H9 (cell line): ENCODE data around the gene IGFBP3. TPM values are rescaled to one million over a fixed set of nuclear protein-coding genes. Genes with fewer than 3 reads are reported as not detected.

ENCODE experiments used
- DNase-seq: peaks from one replicate; pipeline ENCODE4 v3.0.0-alpha.2; 2017
- H2AFZ ChIP-seq: one replicate; pipeline ENCODE4 v1.6.1; 2013; ENCODE audit warnings: mild to moderate bottlenecking, low read length, control low read depth, moderate library complexity
- H2AK5ac ChIP-seq: 2 replicates; pipeline ENCODE4 v1.6.1; 2013; ENCODE audit warnings: low read length, control low read depth, mixed read lengths; ENCODE audit not compliant: insufficient read length
- H2BK120ac ChIP-seq: one replicate; pipeline ENCODE4 v1.6.1; 2013; ENCODE audit warnings: low read depth, mild to moderate bottlenecking, low read length, control low read depth, inconsistent platforms; ENCODE audit not compliant: poor library complexity, severe bottlenecking
- H2BK12ac ChIP-seq: 2 replicates; pipeline ENCODE4 v1.6.1; 2013; ENCODE audit warnings: low read length, control low read depth, mixed read lengths, low read depth; ENCODE audit not compliant: insufficient read length
- H2BK15ac ChIP-seq: 2 replicates; pipeline ENCODE4 v1.6.1; 2013; ENCODE audit warnings: low read depth, low read length, control low read depth
- H2BK20ac ChIP-seq: one replicate; pipeline ENCODE4 v1.6.1; 2013; ENCODE audit warnings: low read depth, mild to moderate bottlenecking, low read length, control low read depth, inconsistent platforms; ENCODE audit not compliant: poor library complexity, severe bottlenecking
- H2BK5ac ChIP-seq: 2 replicates; pipeline ENCODE4 v1.6.1; 2013; ENCODE audit warnings: low read length, control low read depth, mixed read lengths; ENCODE audit not compliant: insufficient read length
- H3K14ac ChIP-seq: 2 replicates; pipeline ENCODE4 v1.6.1; 2013; ENCODE audit warnings: low read length, control low read depth; ENCODE audit not compliant: insufficient read depth
- H3K18ac ChIP-seq: 2 replicates; pipeline ENCODE4 v1.6.1; 2013; ENCODE audit warnings: low read depth, mild to moderate bottlenecking, mixed read lengths, low read length, control low read depth; ENCODE audit not compliant: insufficient read length
- H3K23ac ChIP-seq: 2 replicates; pipeline ENCODE4 v1.6.1; 2013; ENCODE audit warnings: low read length, control low read depth, mixed read lengths, low read depth; ENCODE audit not compliant: insufficient read length
- H3K23me2 ChIP-seq: 2 replicates; pipeline ENCODE4 v1.6.1; 2013; ENCODE audit warnings: low read depth, mild to moderate bottlenecking, mixed read lengths, low read length, control low read depth; ENCODE audit not compliant: insufficient read length, poor library complexity, severe bottlenecking
- H3K27ac ChIP-seq: 2 replicates; pipeline ENCODE4 v1.5.1; 2013; ENCODE audit warnings: low read length, control low read depth, mixed read lengths, low read depth; ENCODE audit not compliant: insufficient read length
- H3K27me3 ChIP-seq: 2 replicates; pipeline ENCODE4 v1.6.1; 2013; ENCODE audit warnings: low read length, control low read depth, inconsistent platforms; ENCODE audit not compliant: insufficient read depth
- H3K4ac ChIP-seq: 2 replicates; pipeline ENCODE4 v1.6.1; 2013; ENCODE audit warnings: low read depth, mild to moderate bottlenecking, control low read depth, inconsistent platforms, low read length, moderate library complexity
- H3K4me1 ChIP-seq: 2 replicates; pipeline ENCODE4 v1.6.1; 2013; ENCODE audit warnings: low read length, control low read depth, inconsistent platforms; ENCODE audit not compliant: insufficient read depth
- H3K4me2 ChIP-seq: 2 replicates; pipeline ENCODE4 v1.6.1; 2013; ENCODE audit warnings: low read length, control low read depth, mixed read lengths; ENCODE audit not compliant: insufficient read length, insufficient read depth
- H3K56ac ChIP-seq: 2 replicates; pipeline ENCODE4 v1.6.1; 2013; ENCODE audit warnings: low read depth, mild to moderate bottlenecking, mixed read lengths, low read length, control low read depth; ENCODE audit not compliant: insufficient read length
- H3K79me1 ChIP-seq: 2 replicates; pipeline ENCODE4 v1.6.1; 2013; ENCODE audit warnings: low read depth, mild to moderate bottlenecking, moderate library complexity, low read length, control low read depth, inconsistent platforms; ENCODE audit not compliant: insufficient read depth, poor library complexity, severe bottlenecking
- H3K79me2 ChIP-seq: 2 replicates; pipeline ENCODE4 v1.6.1; 2013; ENCODE audit warnings: low read length, control low read depth, inconsistent platforms; ENCODE audit not compliant: insufficient read depth
- H3K9ac ChIP-seq: 2 replicates; pipeline ENCODE4 v1.6.1; 2013; ENCODE audit warnings: low read length, control low read depth, mixed read lengths; ENCODE audit not compliant: insufficient read length; ENCODE audit errors: extremely low read depth
- H3K9me3 ChIP-seq: one replicate; pipeline ENCODE4 v1.6.1; 2013; ENCODE audit warnings: low read depth, low read length, inconsistent platforms; ENCODE audit not compliant: control insufficient read depth
- H3T11ph ChIP-seq: one replicate; pipeline ENCODE4 v1.6.1; 2013; ENCODE audit warnings: mild to moderate bottlenecking, low read length, control low read depth, inconsistent platforms
- H4K20me1 ChIP-seq: one replicate; pipeline ENCODE4 v1.6.1; 2013; ENCODE audit not compliant: control insufficient read depth, insufficient read length, insufficient read depth
- H4K5ac ChIP-seq: 2 replicates; pipeline ENCODE4 v1.6.1; 2013; ENCODE audit warnings: low read depth, mild to moderate bottlenecking, mixed read lengths, low read length, control low read depth; ENCODE audit not compliant: insufficient read length
- H4K8ac ChIP-seq: replicated peaks from 2 replicates; pipeline ENCODE4 v1.6.1; 2013; ENCODE audit warnings: low read length, control low read depth, mixed read lengths, low read depth; ENCODE audit not compliant: insufficient read length
- H4K91ac ChIP-seq: 2 replicates; pipeline ENCODE4 v1.6.1; 2013; ENCODE audit warnings: low read depth, mild to moderate bottlenecking, moderate library complexity, mixed read lengths, low read length, control low read depth; ENCODE audit not compliant: insufficient read length
- H3K27ac Mint-ChIP-seq, 3 experiments: 2 replicates in 2 of 3; 3 replicates in 1 of 3; pipeline ENCODE4 v1.8.0; 2020 to 2021; ENCODE audit warnings: mixed read lengths in 3 of 3, mild to moderate bottlenecking in 1 of 3, moderate library complexity in 1 of 3
- H3K27me3 Mint-ChIP-seq: 2 replicates; pipeline ENCODE4 v1.8.0; 2021; ENCODE audit warnings: low read depth, mild to moderate bottlenecking, moderate library complexity, mixed read lengths
- H3K36me3 Mint-ChIP-seq, 3 experiments: 2 replicates in 2 of 3; 3 replicates in 1 of 3; pipeline ENCODE4 v1.8.0; 2020 to 2021; ENCODE audit warnings: low read depth in 3 of 3, mixed read lengths in 3 of 3; ENCODE audit not compliant: insufficient read depth in 1 of 3
- H3K4me1 Mint-ChIP-seq, 2 experiments: 2 replicates each; pipeline ENCODE4 v1.8.0; 2020; ENCODE audit warnings: mixed read lengths in 2 of 2
- H3K4me3 Mint-ChIP-seq, 2 experiments: 2 replicates in 1 of 2; 3 replicates in 1 of 2; pipeline ENCODE4 v1.8.0; 2020 to 2021; ENCODE audit warnings: mild to moderate bottlenecking in 2 of 2, mixed read lengths in 2 of 2, moderate library complexity in 1 of 2
- H3K9me3 Mint-ChIP-seq, 2 experiments: 2 replicates in 1 of 2; 3 replicates in 1 of 2; pipeline ENCODE4 v1.8.0; 2020; ENCODE audit warnings: mild to moderate bottlenecking in 2 of 2, mixed read lengths in 2 of 2, moderate library complexity in 1 of 2
- WGBS: extraction: QIAGEN DNeasy Blood & Tissue Kit; methylation state at CpG from one replicate; pipeline ENCODE4 v1.1.7; 2013; ENCODE audit warnings: missing lambda C conversion rate, low lambda C conversion rate, mixed read lengths; ENCODE audit not compliant: insufficient read length; ENCODE audit errors: extremely low coverage; 5-methylcytosine and 5-hydroxymethylcytosine counted together
- total RNA-seq: library from RNA; stranded (reverse); gene quantifications from 2 replicates; pipeline ENCODE4 v1.2.1, GENCODE V29; 2021
- TF ChIP-seq, protein P1 (sequence below): fragments of 200-600 bp; sonication (generic); conservative IDR thresholded peaks from 3 replicates; pipeline ENCODE4 v1.8.0; 2021; ENCODE audit warnings: antibody characterized with exemption, mild to moderate bottlenecking

Gene IGFBP3
- total RNA-seq, 1 experiment from 2014 or later, result 10.0 TPM

DNA sequence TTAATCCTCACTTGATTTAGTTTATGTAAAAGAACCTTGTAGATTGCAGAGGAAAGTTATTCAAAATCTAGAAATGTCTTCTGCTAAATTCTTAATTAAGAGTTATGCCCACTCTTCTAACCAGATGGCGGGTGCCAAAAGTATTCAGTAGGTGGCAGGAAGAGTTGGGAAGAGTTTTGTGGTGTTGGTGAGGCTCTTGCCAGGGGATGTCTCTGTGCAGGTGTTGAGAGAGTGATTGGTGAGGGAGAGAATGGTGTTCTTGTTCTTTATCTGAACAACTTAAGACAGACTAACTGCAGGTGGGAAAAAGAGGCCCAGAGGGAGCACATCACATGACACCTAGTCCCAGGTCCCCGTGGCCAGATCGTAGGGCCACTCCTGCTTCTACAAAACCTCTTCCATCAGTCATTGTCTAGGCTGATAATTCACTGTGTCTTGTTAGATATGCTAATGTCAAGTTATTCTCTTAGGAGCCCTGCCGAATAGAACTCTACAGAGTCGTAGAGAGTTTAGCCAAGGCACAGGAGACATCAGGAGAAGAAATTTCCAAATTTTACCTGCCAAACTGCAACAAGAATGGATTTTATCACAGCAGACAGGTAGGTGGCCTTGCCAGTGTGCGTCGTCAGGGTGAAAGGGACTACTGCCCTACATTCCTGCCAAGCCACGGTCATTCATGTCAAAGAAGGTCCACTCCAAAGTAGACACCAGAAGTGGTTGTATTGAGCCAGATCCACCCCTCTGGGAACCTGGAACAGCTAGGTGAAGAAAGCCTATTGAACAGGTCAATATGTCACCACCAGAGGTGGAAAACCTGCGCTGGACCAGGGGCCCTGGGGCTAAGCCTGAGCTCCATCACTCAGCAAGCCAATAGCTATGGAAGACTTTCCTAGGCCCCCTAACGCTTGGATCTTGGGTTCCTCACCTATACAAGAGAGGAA, 29.3 kb downstream of the IGFBP3 start:
- Mint-ChIP-seq H3K27ac (no peak overlapping the region), H3K4me1 (peaks cover 14 to 21% of the 10 kb centered on the region in 2 experiments), H3K4me3 (no peak overlapping the region), H3K9me3 (no peaks in the 10 kb centered on the region; a peak in 1 of 5 replicates), H3K36me3 (no peaks in the 10 kb centered on the region), H3K27me3 (peaks cover 78% of the 10 kb centered on the region)
- Histone ChIP-seq H2BK5ac (no peak overlapping the region), H3K79me2 (no peaks in the 10 kb centered on the region), H4K91ac (no peak overlapping the region), H3K18ac (no peak overlapping the region), H3K27ac (no peak overlapping the region), H3K23ac (no peak overlapping the region), H3K9me3 (no peaks in the 10 kb centered on the region), H3K4me1 (peaks cover 3% of the 10 kb centered on the region), H3K4me2 (no peak overlapping the region), H3K4ac (no peak overlapping the region), H4K8ac (no peak overlapping the region), H3K27me3 (peaks cover 16% of the 10 kb centered on the region; the same call in 1 of the 2 replicates), H3K79me1 (no peaks in the 10 kb centered on the region), H2BK15ac (no peak overlapping the region), H3K23me2 (no peaks in the 10 kb centered on the region), H4K20me1 (no peaks in the 10 kb centered on the region), H3K9ac (no peak overlapping the region), H3T11ph (no peak overlapping the region), H2BK12ac (no peak overlapping the region), H3K14ac (no peak overlapping the region), H2BK120ac (no peak overlapping the region), H2AFZ (no peak overlapping the region), H2AK5ac (no peak overlapping the region), H4K5ac (no peak overlapping the region), H3K56ac (no peak overlapping the region), H2BK20ac (no peak overlapping the region)
- TF ChIP-seq, protein P1, sequence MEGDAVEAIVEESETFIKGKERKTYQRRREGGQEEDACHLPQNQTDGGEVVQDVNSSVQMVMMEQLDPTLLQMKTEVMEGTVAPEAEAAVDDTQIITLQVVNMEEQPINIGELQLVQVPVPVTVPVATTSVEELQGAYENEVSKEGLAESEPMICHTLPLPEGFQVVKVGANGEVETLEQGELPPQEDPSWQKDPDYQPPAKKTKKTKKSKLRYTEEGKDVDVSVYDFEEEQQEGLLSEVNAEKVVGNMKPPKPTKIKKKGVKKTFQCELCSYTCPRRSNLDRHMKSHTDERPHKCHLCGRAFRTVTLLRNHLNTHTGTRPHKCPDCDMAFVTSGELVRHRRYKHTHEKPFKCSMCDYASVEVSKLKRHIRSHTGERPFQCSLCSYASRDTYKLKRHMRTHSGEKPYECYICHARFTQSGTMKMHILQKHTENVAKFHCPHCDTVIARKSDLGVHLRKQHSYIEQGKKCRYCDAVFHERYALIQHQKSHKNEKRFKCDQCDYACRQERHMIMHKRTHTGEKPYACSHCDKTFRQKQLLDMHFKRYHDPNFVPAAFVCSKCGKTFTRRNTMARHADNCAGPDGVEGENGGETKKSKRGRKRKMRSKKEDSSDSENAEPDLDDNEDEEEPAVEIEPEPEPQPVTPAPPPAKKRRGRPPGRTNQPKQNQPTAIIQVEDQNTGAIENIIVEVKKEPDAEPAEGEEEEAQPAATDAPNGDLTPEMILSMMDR, result no peak
- DNase-seq, result no peak
- no CpG with 5 or more reads among the region's 10 CpGs for WGBS
